Memory B cell (primary cell): ENCODE measurements around the gene GRIN3A.
"Not testable (repeated sequence)": the region's sequence is repeated elsewhere in the genome, so short reads cannot be mapped to it uniquely, and the experiment has no call there.

ENCODE experiments used
- ATAC-seq: fragments of 150-1000 bp; cut with Tn5 transposase; 2 replicates; pipeline ENCODE4 v1.10.0; 2021; ENCODE audit warnings: low read depth, mild to moderate bottlenecking, moderate library complexity
- DNase-seq, 2 donors: peaks; one replicate each; pipeline ENCODE4 v3.0.0; 2022; ENCODE audit warnings: low spot score in 2 of 2
- H3K27ac Mint-ChIP-seq: one replicate; pipeline ENCODE4 v1.8.0; 2022; ENCODE audit warnings: mild to moderate bottlenecking, moderate library complexity, mixed read lengths
- H3K27me3 Mint-ChIP-seq: one replicate; pipeline ENCODE4 v1.8.0; 2022; ENCODE audit warnings: mixed read lengths
- H3K36me3 Mint-ChIP-seq: one replicate; pipeline ENCODE4 v1.8.0; 2022; ENCODE audit warnings: mild to moderate bottlenecking, mixed read lengths
- H3K4me1 Mint-ChIP-seq: one replicate; pipeline ENCODE4 v1.8.0; 2022; ENCODE audit warnings: mixed read lengths
- H3K4me3 Mint-ChIP-seq: one replicate; pipeline ENCODE4 v1.8.0; 2022; ENCODE audit warnings: mild to moderate bottlenecking, moderate library complexity, mixed read lengths
- H3K9me3 Mint-ChIP-seq: one replicate; pipeline ENCODE4 v1.8.0; 2022; ENCODE audit warnings: mixed read lengths

The GRIN3A gene

DNA sequence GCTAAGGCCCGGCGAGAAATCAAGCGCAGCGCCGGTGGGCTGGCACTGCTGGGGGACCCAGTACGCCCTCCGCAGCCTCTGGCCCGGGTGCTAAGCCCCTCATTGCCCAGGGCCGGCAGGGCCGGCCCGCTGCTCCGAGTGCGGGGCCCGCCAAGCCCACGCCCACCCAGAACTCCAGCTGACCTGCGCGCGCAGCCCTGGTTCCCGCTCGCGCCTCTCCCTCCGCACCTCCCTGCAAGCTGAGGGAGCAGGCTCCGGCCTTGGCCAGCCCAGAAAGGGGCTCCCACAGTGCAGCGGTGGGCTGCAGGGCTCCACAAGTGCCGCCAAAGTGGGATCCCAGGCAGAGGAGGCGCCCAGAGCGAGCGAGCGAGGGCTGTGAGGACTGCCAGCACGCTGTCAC is 14.2 kb downstream of the GRIN3A start:
- not testable (repeated sequence) for H3K27me3 Mint-ChIP-seq, ATAC-seq, H3K4me3 Mint-ChIP-seq, H3K9me3 Mint-ChIP-seq, DNase-seq, H3K36me3 Mint-ChIP-seq, H3K27ac Mint-ChIP-seq, H3K4me1 Mint-ChIP-seq

DNA sequence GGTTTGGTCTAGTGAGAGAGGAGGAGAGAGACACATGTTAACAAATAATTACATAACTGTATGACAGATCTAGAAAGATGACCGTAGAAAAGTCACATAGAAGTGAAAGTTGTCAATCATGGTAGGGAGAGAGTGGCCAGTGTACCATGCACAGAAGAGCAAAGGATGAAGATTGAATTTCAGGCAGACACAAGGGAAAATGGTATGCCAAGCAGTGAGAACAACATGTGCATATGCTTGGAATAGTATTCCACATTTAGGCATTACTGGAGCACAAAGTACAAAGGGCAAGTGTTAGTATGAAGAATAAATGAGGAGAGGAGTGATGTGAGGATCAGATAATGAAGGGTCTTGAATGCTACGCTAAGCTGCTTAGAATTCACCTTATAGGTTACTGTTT is 20.3 kb downstream of the GRIN3A start:
- H3K36me3 Mint-ChIP-seq = no peaks in the 10 kb centered on the region
- no peaks in the 10 kb centered on the region for H3K9me3 Mint-ChIP-seq
- no peak overlapping the region for H3K4me3 Mint-ChIP-seq
- H3K27me3 Mint-ChIP-seq = peaks cover 3% of the 10 kb centered on the region
- no peak overlapping the region for H3K27ac Mint-ChIP-seq
- DNase-seq (no peak), ATAC-seq (no peak)
- no peaks in the 10 kb centered on the region for H3K4me1 Mint-ChIP-seq

DNA sequence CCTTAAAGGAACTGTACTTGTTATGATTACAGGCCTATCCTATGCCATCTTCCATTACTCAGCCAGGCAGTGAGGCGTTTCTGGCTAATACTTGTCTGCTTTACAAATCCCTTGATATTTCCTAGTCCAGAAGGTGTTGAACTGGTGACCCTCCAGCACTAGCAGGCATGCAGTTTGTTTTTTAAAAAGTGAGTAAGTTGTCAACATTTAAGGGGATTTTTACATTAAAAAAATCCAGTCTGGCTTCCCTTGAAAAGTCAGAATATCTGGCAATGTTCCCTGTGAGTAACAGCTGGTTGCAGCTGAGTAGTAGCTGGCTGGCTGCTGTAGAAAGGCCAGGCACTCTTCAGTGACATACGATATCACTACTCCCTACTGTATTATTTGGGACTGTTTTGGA is 21.8 kb downstream of the GRIN3A start:
- no peaks in the 10 kb centered on the region for H3K4me1 Mint-ChIP-seq
- peaks cover 3% of the 10 kb centered on the region for H3K27me3 Mint-ChIP-seq

DNA sequence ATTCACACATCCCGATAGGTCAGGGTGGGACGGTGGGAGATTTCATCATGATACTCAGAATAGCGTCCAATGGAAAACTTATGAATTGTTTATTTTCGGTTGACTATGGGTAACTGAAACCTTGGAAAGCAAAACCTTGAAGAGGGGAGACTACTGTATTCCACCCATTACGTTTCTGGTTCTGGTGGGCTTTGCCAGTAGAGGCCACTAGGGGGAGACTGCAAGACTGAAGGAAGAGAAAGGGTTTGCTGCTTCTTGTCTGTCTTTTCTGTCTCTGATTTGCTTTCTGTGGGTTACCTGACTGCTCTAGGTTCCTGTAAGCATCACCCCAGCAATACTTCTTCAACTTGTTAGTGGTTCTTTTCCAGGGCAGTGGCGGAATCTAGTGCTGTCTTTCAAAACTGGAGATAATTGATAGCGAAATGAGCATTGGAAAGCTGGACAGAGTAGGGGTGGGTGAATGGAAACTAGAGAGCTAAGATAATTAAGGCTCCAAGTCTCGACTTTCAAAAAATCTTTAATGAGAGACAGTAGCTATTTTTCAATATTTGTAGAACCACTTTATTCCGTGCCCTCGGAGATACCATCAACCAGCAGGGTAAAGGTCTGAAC is 27.0 kb downstream of the GRIN3A start:
- Mint-ChIP-seq H3K9me3 (no peaks in the 10 kb centered on the region), H3K27me3 (peaks cover 6% of the 10 kb centered on the region), H3K36me3 (no peaks in the 10 kb centered on the region), H3K4me3 (no peak overlapping the region), H3K27ac (no peak overlapping the region), H3K4me1 (no peaks in the 10 kb centered on the region)
- DNase-seq = no peak
- ATAC-seq = no peak

More for the DNA sequence above, 21.8 kb downstream of the GRIN3A start:
- ATAC-seq (no peak), DNase-seq (no peak)
- no peaks in the 10 kb centered on the region for H3K36me3 Mint-ChIP-seq
- H3K9me3 Mint-ChIP-seq = no peaks in the 10 kb centered on the region
- no peak overlapping the region for H3K27ac Mint-ChIP-seq
- H3K4me3 Mint-ChIP-seq = no peak overlapping the region

GRCh38 chr9:101708855-101709254 is 29.6 kb downstream of the GRIN3A start:
- peaks cover 6% of the 10 kb centered on the region for H3K4me1 Mint-ChIP-seq
- no peak overlapping the region for H3K27ac Mint-ChIP-seq
- peaks cover 12% of the 10 kb centered on the region for H3K27me3 Mint-ChIP-seq
- ATAC-seq (no peak), DNase-seq (no peak)
- no peaks in the 10 kb centered on the region for H3K9me3 Mint-ChIP-seq
- H3K4me3 Mint-ChIP-seq = no peak overlapping the region
- no peaks in the 10 kb centered on the region for H3K36me3 Mint-ChIP-seq

DNA sequence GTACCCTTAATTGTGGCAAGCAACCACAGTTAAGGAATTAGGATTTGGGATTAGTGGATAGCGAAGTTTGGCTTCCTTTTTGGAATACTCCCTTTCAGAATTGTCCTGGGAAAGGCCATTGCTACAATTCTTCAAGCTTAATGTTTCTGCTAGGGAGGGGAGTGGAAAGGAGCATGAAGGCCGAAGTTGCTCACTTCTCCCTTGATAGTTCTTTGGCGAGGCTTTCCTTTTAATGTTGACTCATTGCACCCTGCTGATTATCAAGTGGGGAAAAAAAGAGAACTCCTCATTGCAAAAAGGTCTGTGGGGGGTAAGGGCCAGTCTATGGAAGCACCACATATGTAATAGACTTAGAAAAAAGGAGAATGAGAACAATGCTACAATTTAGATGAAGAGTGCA is 30.7 kb downstream of the GRIN3A start:
- ATAC-seq (no peak), DNase-seq (no peak)
- Mint-ChIP-seq H3K9me3 (no peaks in the 10 kb centered on the region), H3K27ac (no peak overlapping the region), H3K36me3 (no peaks in the 10 kb centered on the region), H3K4me3 (no peak overlapping the region), H3K27me3 (peaks cover 12% of the 10 kb centered on the region), H3K4me1 (peaks cover 6% of the 10 kb centered on the region)

GRCh38 chr9:101706997-101707396 is 31.4 kb downstream of the GRIN3A start:
- no peak for DNase-seq
- no peak overlapping the region for H3K27ac Mint-ChIP-seq
- H3K36me3 Mint-ChIP-seq = no peaks in the 10 kb centered on the region
- H3K9me3 Mint-ChIP-seq = no peaks in the 10 kb centered on the region
- peaks cover 6% of the 10 kb centered on the region for H3K4me1 Mint-ChIP-seq
- no peak overlapping the region for H3K4me3 Mint-ChIP-seq
- ATAC-seq = no peak
- peaks cover 12% of the 10 kb centered on the region for H3K27me3 Mint-ChIP-seq

GRCh38 chr9:101706261-101706798 is 32.1 kb downstream of the GRIN3A start:
- Mint-ChIP-seq H3K36me3 (no peaks in the 10 kb centered on the region), H3K27ac (no peak overlapping the region), H3K9me3 (no peaks in the 10 kb centered on the region), H3K27me3 (peaks cover 12% of the 10 kb centered on the region), H3K4me1 (peaks cover 6% of the 10 kb centered on the region), H3K4me3 (no peak overlapping the region)
- DNase-seq = no peak
- no peak for ATAC-seq

GRCh38 chr9:101705135-101705661 is 33.2 kb downstream of the GRIN3A start:
- peaks cover 9% of the 10 kb centered on the region for H3K27me3 Mint-ChIP-seq
- no peak for DNase-seq
- no peaks in the 10 kb centered on the region for H3K9me3 Mint-ChIP-seq
- ATAC-seq = peak; percentile 55
- H3K4me1 Mint-ChIP-seq = peaks cover 6% of the 10 kb centered on the region
- peak overlapping the region; percentile 57 for H3K4me3 Mint-ChIP-seq
- H3K36me3 Mint-ChIP-seq = no peaks in the 10 kb centered on the region
- H3K27ac Mint-ChIP-seq = no peak overlapping the region

DNA sequence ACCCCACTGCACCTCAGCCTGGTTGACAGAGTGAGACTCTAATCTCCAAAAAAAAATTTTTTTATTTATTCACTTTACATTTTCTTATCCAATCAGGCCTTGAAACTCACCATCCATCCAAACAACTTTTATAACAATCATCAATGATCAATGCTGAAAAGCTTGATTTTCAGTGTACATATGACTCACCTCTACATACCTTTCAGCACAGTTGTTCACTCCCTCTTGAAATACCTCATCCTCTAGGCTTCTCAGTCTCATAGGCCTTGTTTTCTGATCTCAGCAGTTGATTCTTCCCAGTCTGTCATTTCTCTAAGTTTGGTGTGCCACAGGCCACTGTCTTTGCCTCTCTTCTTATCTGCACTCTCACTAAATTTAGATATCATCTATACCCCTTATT is 36.2 kb downstream of the GRIN3A start:
- Mint-ChIP-seq H3K36me3 (no peaks in the 10 kb centered on the region), H3K27ac (no peak overlapping the region), H3K9me3 (peaks cover 3% of the 10 kb centered on the region), H3K27me3 (peaks cover 7% of the 10 kb centered on the region), H3K4me1 (peaks cover 6% of the 10 kb centered on the region), H3K4me3 (no peak overlapping the region)
- DNase-seq (no peak), ATAC-seq (no peak)

- ATAC-seq (no peak), DNase-seq (no peak)
- Mint-ChIP-seq H3K27me3 (no peaks in the 10 kb centered on the region), H3K4me1 (no peaks in the 10 kb centered on the region), H3K9me3 (no peaks in the 10 kb centered on the region), H3K27ac (no peak overlapping the region), H3K36me3 (no peaks in the 10 kb centered on the region), H3K4me3 (no peak overlapping the region)
Observed at GRCh38 chr9:101693546-101694336, 44.7 kb downstream of the GRIN3A start.

- DNase-seq (no peak), ATAC-seq (no peak)
- H3K27ac Mint-ChIP-seq = no peak overlapping the region
- no peaks in the 10 kb centered on the region for H3K36me3 Mint-ChIP-seq
- H3K4me1 Mint-ChIP-seq = no peaks in the 10 kb centered on the region
- no peaks in the 10 kb centered on the region for H3K27me3 Mint-ChIP-seq
- no peak overlapping the region for H3K4me3 Mint-ChIP-seq
- no peaks in the 10 kb centered on the region for H3K9me3 Mint-ChIP-seq
Observed at GRCh38 chr9:101691657-101692056, 46.8 kb downstream of the GRIN3A start.

DNA sequence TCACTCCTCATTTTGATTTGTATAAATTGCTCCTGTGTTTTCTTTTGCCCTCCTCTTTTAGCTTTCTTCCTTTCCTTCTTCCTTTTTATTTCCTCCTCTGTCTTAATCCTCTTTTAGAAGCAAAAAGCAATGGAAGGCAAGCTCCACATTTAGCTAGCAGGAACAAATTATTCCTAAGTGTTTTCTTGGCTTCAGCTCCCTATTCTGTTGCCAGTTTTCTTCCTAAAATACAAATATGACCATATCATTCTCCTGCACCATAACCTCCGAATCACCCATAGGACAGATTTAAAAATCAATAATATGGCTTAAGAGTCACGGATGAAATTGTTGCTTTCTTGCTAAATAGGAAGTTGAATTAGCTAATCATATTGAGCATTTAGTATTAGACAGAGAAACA is 49.4 kb downstream of the GRIN3A start:
- DNase-seq = no peak
- H3K4me1 Mint-ChIP-seq = no peaks in the 10 kb centered on the region
- no peak for ATAC-seq
- H3K27ac Mint-ChIP-seq = no peak overlapping the region
- H3K4me3 Mint-ChIP-seq = no peak overlapping the region
- H3K27me3 Mint-ChIP-seq = no peaks in the 10 kb centered on the region
- no peaks in the 10 kb centered on the region for H3K9me3 Mint-ChIP-seq
- no peaks in the 10 kb centered on the region for H3K36me3 Mint-ChIP-seq

DNA sequence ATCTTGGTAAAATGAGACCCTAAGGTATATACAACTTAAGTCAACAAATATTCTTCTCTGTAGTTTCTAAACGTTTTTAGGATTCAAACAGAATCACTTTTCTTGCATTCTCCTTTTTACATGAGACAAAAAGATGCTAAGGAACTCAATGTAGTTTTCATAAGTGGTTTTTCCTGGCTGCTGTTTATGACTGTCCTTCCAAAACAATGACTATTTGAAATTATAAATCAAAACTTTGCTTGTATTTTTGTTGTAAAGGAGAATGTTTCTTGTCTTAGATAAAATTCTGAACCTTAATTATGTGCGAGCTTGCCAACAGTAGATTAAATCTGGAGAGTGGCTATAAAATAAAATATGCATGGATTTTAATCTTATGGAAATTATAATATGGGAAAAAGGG is 53.8 kb downstream of the GRIN3A start:
- Mint-ChIP-seq H3K27ac (no peak overlapping the region), H3K27me3 (no peaks in the 10 kb centered on the region), H3K9me3 (no peaks in the 10 kb centered on the region), H3K4me3 (no peak overlapping the region), H3K4me1 (no peaks in the 10 kb centered on the region), H3K36me3 (no peaks in the 10 kb centered on the region)
- DNase-seq (no peak), ATAC-seq (no peak)
